Measurements from ENCODE around the gene TOP1. TPM values are rescaled to one million over a fixed set of nuclear protein-coding genes. Genes with fewer than 3 reads are reported as not detected.

TOP1 gene
- total and polyA plus RNA-seq, 9 of the 15 experiments (the other 6 are each of a cell fraction or from before 2014, with no cell fraction given), result 26.4 to 127 (median 39.6) TPM

- TF ChIP-seq E2F6 (IDR thresholded peaks at IDR 0.05; ENCODE audit: borderline replicate concordance in 1 of 2, extremely low read depth in 1 of 2, insufficient read depth in 1 of 2, insufficient read length in 1 of 2, low read depth in 1 of 2, low read length in 1 of 2, poor library complexity in 1 of 2, severe bottlenecking in 1 of 2) (no peak), MEF2D (tag; conservative IDR thresholded peaks at IDR 0.05; ENCODE audit: low read depth) (0 out of 2 replicates have a peak, but pooled peaks have one; percentile 34), NCOA1 (IDR thresholded peaks at IDR 0.05; ENCODE audit: low read depth) (peak; percentile 56), ZNF175 (CRISPR knock-in tag; IDR thresholded peaks at IDR 0.05; ENCODE audit: low read depth) (0 out of 2 replicates have a peak, but pooled peaks have one; percentile 38), HIVEP1 (CRISPR knock-in tag; IDR thresholded peaks at IDR 0.05) (no peak), KAT8 (IDR thresholded peaks at IDR 0.05; ENCODE audit: low read depth) (no peak), CBFA2T3 (IDR thresholded peaks at IDR 0.05) (peak; percentile 95), MYC (IDR thresholded peaks at IDR 0.05; ENCODE audit: low read depth, low read length) (peak; percentile 41; the same call in 1 of the 2 replicates), MYC (CRISPR knock-in tag; IDR thresholded peaks at IDR 0.05; ENCODE audit: borderline replicate concordance, low read depth) (no peak), TAF1 (IDR thresholded peaks at IDR 0.05; ENCODE audit: control insufficient read depth, extremely low read depth, insufficient read depth, low read length, severe bottlenecking) (no peak), NR2F6 (CRISPR knock-in tag; IDR thresholded peaks at IDR 0.05) (no peak), ARID3A (IDR thresholded peaks at IDR 0.05; ENCODE audit: borderline replicate concordance, low read depth, low read length) (peak; percentile 22; the same call in 1 of the 2 replicates), ZNF134 (CRISPR knock-in tag; conservative IDR thresholded peaks at IDR 0.05) (no peak), POLR2AphosphoS5 (IDR thresholded peaks at IDR 0.05; ENCODE audit: control insufficient read depth, insufficient read depth, low read depth, low read length) (peak; percentile 74), TBL1XR1 (IDR thresholded peaks at IDR 0.05; ENCODE audit: low read length in 2 of 2) (peak; percentile 58 to 76; a peak in 1 of 4 replicates), MEIS2 (IDR thresholded peaks at IDR 0.05; ENCODE audit: partially characterized antibody) (peak; percentile 49), MTA2 (IDR thresholded peaks at IDR 0.05; ENCODE audit: low read depth) (peak; percentile 96), FOXM1 (IDR thresholded peaks at IDR 0.05; ENCODE audit: low read depth) (peak; percentile 94), FOXM1 (CRISPR knock-in tag; IDR thresholded peaks at IDR 0.05; ENCODE audit: low read depth) (no peak), SPI1 (IDR thresholded peaks at IDR 0.05; ENCODE audit: borderline replicate concordance, low read depth, low read length) (peak; percentile 79; the same call in 1 of the 2 replicates), PCBP2 (IDR thresholded peaks at IDR 0.05; ENCODE audit: low read depth, low read length, poor library complexity, severe bottlenecking) (no peak), POLR2A (conservative IDR thresholded peaks at IDR 0.05) (no peak), HSF4 (CRISPR knock-in tag; IDR thresholded peaks at IDR 0.05; ENCODE audit: borderline replicate concordance) (0 out of 2 replicates have a peak, but pooled peaks have one; percentile 9), EWSR1 (IDR thresholded peaks at IDR 0.05; ENCODE audit: borderline replicate concordance, low read depth, partially characterized antibody) (no peak), LEF1 (IDR thresholded peaks at IDR 0.05) (peak; percentile 88), TEAD4 (IDR thresholded peaks at IDR 0.05; ENCODE audit: low read length) (peak; percentile 97), TEAD4 (CRISPR knock-in tag; IDR thresholded peaks at IDR 0.05; ENCODE audit: borderline replicate concordance) (no peak), SMARCC2 (IDR thresholded peaks at IDR 0.05; ENCODE audit: low read depth) (peak; percentile 95)
Observed at GRCh38 chr20:41050361-41051008, 21.9 kb downstream of the TOP1 start (continued).
